Kidney glomerular epithelial cell (primary cell): ENCODE results near the gene NUDC.
"Not testable (repeated sequence)": the region's sequence is repeated elsewhere in the genome, so short reads cannot be mapped to it uniquely, and the experiment has no call there.

Experiments
- DNase-seq: peaks from one replicate; lab custom pipeline; 2025; lab: John Stamatoyannopoulos, UW

The NUDC gene

DNA sequence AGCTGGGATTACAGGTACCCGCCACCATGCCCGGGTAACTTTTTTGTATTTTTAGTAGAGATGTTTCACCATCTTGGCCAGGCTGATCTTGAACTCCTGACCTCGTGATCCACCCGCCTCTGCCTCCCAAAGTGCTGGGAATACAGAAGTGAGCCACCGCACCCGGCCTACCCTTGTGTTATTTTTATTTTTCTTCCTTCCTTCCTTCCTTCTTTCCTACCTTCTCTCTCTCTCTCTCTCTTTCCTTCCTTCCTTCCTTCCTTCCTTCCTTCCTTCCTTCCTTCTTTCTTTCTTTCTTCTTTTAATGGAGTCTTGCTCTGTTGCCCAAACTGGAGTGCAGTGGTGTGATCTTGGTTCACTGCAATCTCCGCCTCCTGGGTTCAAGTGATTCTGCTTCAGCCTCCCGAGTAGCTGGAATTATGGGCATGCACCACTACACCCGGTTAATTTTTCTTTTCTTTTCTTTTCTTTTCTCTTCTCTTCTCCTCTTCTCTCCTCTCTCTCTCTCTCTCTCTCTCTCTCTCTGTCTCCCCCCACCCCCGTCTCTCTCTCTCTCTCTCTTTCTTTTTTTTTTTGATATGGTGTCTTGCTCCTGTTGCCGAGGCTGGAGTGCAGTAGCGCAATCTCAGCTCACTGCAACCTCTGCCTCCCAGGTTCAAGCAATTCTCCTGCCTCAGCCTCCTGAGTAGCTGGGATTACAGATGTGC lies 68.0 kb downstream of the NUDC start:
- not testable (repeated sequence) for DNase-seq

DNA sequence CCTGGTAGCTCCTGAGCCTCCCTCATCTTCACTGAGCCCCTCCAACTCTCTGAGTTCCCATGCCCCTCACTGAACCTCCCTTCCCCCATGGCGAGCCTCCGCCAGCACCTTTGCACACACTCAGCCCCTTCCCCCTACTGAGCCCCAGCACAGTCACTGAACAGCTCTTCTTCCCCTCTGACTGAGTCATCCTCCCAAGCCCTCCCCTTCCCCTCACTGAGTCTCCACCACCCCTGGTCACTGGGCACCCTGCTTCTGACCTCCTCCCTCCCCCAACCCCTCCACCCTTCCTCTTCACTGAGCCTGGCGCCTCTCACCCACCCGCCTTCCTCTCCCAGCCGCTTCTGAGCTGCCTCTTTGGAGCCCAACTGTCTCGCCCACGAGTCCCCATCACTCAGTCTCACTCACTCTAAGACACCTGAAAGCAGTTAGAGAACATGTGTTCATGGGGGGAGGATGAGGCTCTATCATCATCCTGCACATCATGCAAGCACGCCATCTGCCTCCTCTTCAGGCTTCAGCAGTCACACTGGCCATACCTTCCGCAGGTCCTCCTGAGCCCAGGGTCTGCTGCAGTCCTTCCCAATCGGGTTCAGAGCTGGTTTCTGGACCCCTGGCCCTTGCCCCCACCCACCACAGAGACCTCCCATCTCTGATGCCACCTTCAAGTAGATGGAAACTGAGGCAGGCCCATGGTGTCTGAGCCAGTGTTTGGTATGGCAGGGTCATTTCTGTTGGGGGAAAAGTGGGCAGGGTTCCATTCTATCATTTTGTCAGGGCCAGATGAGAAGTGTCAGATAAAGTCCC lies 70.0 kb downstream of the NUDC start:
- DNase-seq = peak; percentile 97

DNA sequence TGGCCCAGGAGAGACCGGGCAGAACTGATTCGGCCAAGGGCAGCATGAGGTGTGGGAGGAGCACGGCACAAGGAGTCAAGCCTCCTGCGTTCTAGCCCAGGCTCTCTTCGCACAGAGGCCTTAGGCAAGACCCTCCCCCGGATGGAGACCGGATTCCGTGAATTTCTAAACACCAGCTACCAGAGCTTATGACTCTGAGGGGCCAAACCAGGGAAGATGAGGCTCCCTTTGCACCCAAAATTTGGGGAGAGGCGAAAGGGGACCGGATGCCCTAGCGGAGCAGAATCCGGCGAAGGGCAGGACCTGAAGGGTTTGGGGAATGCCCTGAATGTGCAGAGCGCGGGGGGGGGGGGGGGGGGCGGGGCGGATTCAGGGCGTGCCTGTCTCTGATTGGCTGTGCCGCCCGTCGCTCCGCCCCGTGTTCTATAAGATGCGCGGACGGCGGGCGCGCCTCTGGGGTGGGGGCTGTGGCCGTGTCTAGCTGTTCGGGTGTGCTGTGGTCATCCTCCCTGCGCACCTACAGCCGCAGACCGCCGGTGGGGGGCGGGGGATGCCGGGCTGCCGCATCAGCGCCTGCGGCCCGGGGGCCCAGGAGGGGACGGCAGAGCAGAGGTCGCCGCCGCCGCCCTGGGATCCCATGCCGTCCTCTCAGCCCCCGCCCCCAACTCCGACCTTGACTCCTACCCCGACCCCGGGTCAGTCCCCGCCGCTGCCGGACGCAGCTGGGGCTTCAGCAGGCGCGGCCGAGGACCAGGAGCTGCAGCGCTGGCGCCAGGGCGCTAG lies 71.9 kb downstream of the NUDC start, which contains the start of gene TRNP1:
TSS of gene TRNP1 (plus strand) at position 456 of the 783 bp plus-strand sequence. CDS start at position 551, 95 bp downstream.
- DNase-seq = peak; percentile 86

DNA sequence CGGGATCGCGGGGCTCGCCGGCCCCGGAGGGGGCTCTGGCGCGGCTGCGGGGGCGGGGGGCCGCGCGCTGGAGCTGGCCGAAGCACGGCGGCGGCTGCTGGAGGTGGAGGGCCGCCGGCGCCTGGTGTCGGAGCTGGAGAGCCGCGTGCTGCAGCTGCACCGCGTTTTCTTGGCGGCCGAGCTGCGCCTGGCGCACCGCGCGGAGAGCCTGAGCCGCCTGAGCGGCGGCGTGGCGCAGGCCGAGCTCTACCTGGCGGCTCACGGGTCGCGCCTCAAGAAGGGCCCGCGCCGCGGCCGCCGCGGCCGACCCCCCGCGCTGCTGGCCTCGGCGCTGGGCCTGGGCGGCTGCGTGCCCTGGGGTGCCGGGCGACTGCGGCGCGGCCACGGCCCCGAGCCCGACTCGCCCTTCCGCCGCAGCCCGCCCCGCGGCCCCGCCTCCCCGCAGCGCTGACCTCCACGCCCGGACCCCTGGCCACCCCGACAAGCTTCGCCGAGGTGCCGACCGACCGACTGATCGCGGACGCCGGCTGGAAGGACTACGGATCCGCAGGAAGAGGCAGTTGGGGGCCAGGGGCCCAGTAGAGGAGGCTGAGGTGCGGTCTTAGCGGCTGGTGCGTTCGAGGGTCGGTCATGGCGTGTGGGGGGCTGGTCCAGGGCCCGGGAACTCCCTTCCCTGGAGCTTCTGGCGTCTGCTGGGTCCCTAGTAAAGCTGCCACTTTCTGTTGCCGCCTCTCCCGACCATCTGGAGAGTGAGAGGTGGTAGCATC lies 72.7 kb downstream of the NUDC start:
- no peak for DNase-seq

- peak; percentile 22 for DNase-seq
Measured at GRCh38 chr1:26994787-26995517, 73.4 kb downstream of the NUDC start.

DNA sequence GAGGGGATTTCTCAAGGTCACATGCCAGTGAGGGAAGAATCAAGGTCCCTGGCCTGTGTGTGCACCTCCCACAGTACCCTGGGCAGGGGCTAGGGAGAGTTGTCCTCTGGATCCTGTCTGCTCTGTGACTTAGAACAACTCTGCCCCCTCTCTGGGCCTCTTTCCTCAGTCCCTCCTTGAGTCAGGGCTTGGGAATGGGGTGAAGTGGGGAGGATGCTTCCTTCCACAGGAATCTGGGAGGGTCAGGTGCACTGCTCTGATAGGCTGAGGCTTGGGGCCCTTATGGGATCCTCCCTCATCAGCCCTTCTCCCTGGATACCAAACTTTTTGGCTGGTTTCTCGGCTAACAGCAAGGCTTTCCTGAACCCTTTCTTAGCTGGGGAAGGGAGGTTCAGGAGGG lies 74.5 kb downstream of the NUDC start:
- DNase-seq = peak; percentile 22
